ENCODE measurements around the gene SLC4A1. TPM values are rescaled to one million over a fixed set of nuclear protein-coding genes. Genes with fewer than 3 reads are reported as not detected.

The SLC4A1 gene
- total and polyA plus RNA-seq, 4 donors = 0.14 to 1,478 TPM; not detected in 2

DNA sequence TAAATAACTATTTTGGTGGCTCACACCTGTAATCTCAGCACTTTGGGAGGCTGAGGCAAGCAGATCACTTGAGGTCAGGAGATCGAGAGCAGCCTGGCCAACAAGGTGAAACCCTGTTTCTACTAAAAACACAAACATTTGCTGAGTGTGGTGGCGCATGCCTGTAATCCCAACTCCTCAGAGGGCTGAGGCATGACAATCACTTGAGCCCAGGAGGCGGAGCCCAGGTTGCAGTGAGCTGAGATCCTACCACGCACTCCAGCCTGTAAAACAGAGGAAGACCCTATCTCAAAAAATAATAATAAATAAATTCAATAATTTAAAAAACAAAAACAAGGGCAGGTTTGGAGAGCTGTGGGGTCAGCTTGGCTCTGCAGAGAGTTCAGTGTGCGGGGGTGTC, 5.7 kb upstream of the SLC4A1 start:
- no peak for TF ChIP-seq EGR1 (IDR thresholded peaks at IDR 0.05; ENCODE audit: low read depth in 2 of 2)
- TF ChIP-seq, protein P1, sequence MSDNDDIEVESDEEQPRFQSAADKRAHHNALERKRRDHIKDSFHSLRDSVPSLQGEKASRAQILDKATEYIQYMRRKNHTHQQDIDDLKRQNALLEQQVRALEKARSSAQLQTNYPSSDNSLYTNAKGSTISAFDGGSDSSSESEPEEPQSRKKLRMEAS (IDR thresholded peaks at IDR 0.05) = no peak
- no peak for TF ChIP-seq GABPA (IDR thresholded peaks at IDR 0.05 in 1 of 2, conservative IDR thresholded peaks at IDR 0.05 in 1 of 2)
- no peak for TF ChIP-seq TAF1 (conservative IDR thresholded peaks at IDR 0.05)
- TF ChIP-seq YY1 (IDR thresholded peaks at IDR 0.05) = no peak
- TF ChIP-seq SP1 (IDR thresholded peaks at IDR 0.05) = no peak
- no peak for TF ChIP-seq RAD21 (IDR thresholded peaks at IDR 0.05)
- DNase-seq (ENCODE audit: low spot score) = no peak
- no peaks in the 10 kb centered on the region for H3K9me3 ChIP-seq (ENCODE audit: control insufficient read depth in 4 of 4, low read length in 3 of 4)
- WGBS = 97% methylated on average over 5 of the region's 5 CpGs
- H3K27me3 ChIP-seq (ENCODE audit: control insufficient read depth in 4 of 4, insufficient read depth in 4 of 4, low read length in 3 of 4) = no peaks in the 10 kb centered on the region
- no peaks in the 10 kb centered on the region for H3K36me3 ChIP-seq (ENCODE audit: control insufficient read depth in 4 of 4, insufficient read depth in 3 of 4, low read depth in 1 of 4, low read length in 3 of 4)
- no peak overlapping the region for H3K27ac ChIP-seq (ENCODE audit: low read depth in 1 of 2, low read length in 2 of 2)
- H3K4me3 ChIP-seq (ENCODE audit: low read depth in 1 of 3, low read length in 3 of 3) = no peak overlapping the region
- no peaks in the 10 kb centered on the region for H3K4me1 ChIP-seq (ENCODE audit: control insufficient read depth in 4 of 4, insufficient read depth in 4 of 4, low read length in 3 of 4)
- no peak overlapping the region for H3K9ac ChIP-seq (ENCODE audit: low read depth in 1 of 2, low read length in 2 of 2)

GRCh38 chr17:44272954-44273353, 5.0 kb upstream of the SLC4A1 start:
- Histone ChIP-seq H3K4me3 (ENCODE audit: low read depth in 1 of 3, low read length in 3 of 3) (no peak overlapping the region), H3K27ac (ENCODE audit: low read depth in 1 of 2, low read length in 2 of 2) (no peak overlapping the region), H3K9ac (ENCODE audit: low read depth in 1 of 2, low read length in 2 of 2) (no peak overlapping the region), H3K36me3 (ENCODE audit: control insufficient read depth in 4 of 4, insufficient read depth in 3 of 4, low read depth in 1 of 4, low read length in 3 of 4) (no peaks in the 10 kb centered on the region), H3K4me1 (ENCODE audit: control insufficient read depth in 4 of 4, insufficient read depth in 4 of 4, low read length in 3 of 4) (no peaks in the 10 kb centered on the region), H3K9me3 (ENCODE audit: control insufficient read depth in 4 of 4, low read length in 3 of 4) (no peaks in the 10 kb centered on the region), H3K27me3 (ENCODE audit: control insufficient read depth in 4 of 4, insufficient read depth in 4 of 4, low read length in 3 of 4) (no peaks in the 10 kb centered on the region)
- TF ChIP-seq ZBTB33 (IDR thresholded peaks at IDR 0.05) = no peak
- TF ChIP-seq FOXA2 (IDR thresholded peaks at IDR 0.05) = no peak
- no peak for TF ChIP-seq HNF4A (conservative IDR thresholded peaks at IDR 0.05)
- TF ChIP-seq RAD21 (IDR thresholded peaks at IDR 0.05) = no peak
- TF ChIP-seq REST (IDR thresholded peaks at IDR 0.05) = no peak
- TF ChIP-seq SP1 (IDR thresholded peaks at IDR 0.05) = no peak
- no peak for TF ChIP-seq NR2F2 (IDR thresholded peaks at IDR 0.05)
- no peak for TF ChIP-seq TAF1 (conservative IDR thresholded peaks at IDR 0.05)
- no peak for TF ChIP-seq FOXA1 (IDR thresholded peaks at IDR 0.05)
- TF ChIP-seq GABPA (IDR thresholded peaks at IDR 0.05 in 1 of 2, conservative IDR thresholded peaks at IDR 0.05 in 1 of 2) = no peak
- no peak for DNase-seq (ENCODE audit: low spot score)
- WGBS = 86% methylated on average over 6 of the region's 6 CpGs

Data from liver (tissue), 9 donors.